Mucosa of rectum (tissue), 2 donors: Measurements from ENCODE around the gene CDKAL1.

Experiments used
- H3K27ac ChIP-seq, 2 donors: one replicate each; pipeline ENCODE4 v1.7.0; 2013; ENCODE audit warnings: inconsistent platforms in 2 of 2, low read depth in 2 of 2, low read length in 2 of 2
- H3K27me3 ChIP-seq, 2 donors: one replicate each; pipeline ENCODE4 v1.7.0; 2013; ENCODE audit warnings: low read length in 2 of 2; ENCODE audit not compliant: control insufficient read depth in 2 of 2, insufficient read depth in 2 of 2
- H3K36me3 ChIP-seq, 2 donors: one replicate each; pipeline ENCODE4 v1.7.0; 2013; ENCODE audit warnings: low read length in 2 of 2; ENCODE audit not compliant: control insufficient read depth in 2 of 2, insufficient read depth in 2 of 2
- H3K4me1 ChIP-seq, 2 donors: one replicate each; pipeline ENCODE4 v1.7.0; 2013; ENCODE audit warnings: low read length in 2 of 2, mild to moderate bottlenecking in 1 of 2; ENCODE audit not compliant: control insufficient read depth in 2 of 2, insufficient read depth in 2 of 2
- H3K4me3 ChIP-seq, 2 donors: one replicate each; pipeline ENCODE4 v1.7.0; 2013; ENCODE audit warnings: low read length in 2 of 2
- H3K9ac ChIP-seq, 2 donors: one replicate each; pipeline ENCODE4 v1.7.0; 2013; ENCODE audit warnings: low read length in 2 of 2, low read depth in 1 of 2, mild to moderate bottlenecking in 1 of 2
- H3K9me3 ChIP-seq, 2 donors: one replicate each; pipeline ENCODE4 v1.7.0; 2013; ENCODE audit warnings: low read length in 2 of 2; ENCODE audit not compliant: control insufficient read depth in 2 of 2
- donor health status: healthy.
- donor health status: Normal muscosa, but diverticular disease.

CDKAL1 gene

DNA sequence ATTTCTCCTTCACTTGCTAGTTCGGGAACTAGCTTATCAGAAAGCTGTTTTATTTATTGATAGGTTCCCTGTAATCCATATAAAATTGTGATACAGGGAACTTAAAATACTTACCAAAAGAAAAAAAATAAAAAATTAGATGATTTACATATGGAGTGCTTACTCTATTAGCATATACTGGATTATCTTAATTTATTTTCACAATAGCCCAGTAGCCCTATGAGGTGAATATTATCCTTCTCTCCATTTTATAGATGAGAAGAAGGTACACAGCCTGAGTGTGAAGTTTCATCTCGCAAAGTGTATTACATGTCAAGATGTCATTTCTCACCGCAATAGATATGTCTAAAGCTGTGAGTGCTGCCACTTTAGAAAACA, 463.5 kb downstream of the CDKAL1 start:
- Histone ChIP-seq H3K36me3 (no peaks in the 10 kb centered on the region), H3K4me3 (no peak overlapping the region), H3K27ac (no peak overlapping the region), H3K9me3 (peaks cover 0 to 3% of the 10 kb centered on the region in 2 donors), H3K4me1 (no peaks in the 10 kb centered on the region), H3K27me3 (no peaks in the 10 kb centered on the region), H3K9ac (no peak overlapping the region)

DNA sequence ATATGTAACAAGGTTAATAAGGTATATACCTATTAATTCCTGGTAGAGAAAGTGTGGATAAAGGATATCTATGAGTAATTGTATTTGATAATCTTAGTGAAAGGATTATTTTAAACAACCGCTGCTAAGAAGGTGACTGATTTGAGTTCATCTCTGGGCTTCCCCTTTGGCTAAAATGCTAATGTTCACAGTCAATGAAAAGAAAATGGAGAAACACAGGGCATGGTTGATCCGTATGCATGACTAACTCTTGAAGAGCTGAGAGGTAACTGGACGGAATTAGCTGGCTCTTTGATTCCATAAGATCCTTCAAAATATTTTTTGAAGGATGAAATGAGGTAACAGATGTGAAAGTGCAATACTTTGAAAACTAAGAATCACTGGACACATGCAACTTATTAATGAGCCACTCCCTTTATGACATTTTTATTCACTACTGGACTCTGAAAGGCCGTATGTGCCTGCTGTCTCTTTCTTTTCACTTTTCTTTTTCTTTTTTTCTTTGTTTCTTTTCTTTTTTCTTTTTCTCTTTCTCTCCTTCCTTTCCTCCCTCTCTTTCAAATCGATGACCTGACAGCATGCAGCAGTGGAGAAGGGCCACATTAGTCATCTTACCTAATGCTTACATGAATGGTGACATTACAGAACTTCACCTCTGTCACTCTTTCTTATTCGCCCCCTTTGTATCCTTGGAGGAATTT, 464.6 kb downstream of the CDKAL1 start:
- no peak overlapping the region for H3K4me3 ChIP-seq
- H3K27ac ChIP-seq: no peak overlapping the region
- H3K9me3 ChIP-seq: peaks cover 0 to 3% of the 10 kb centered on the region in 2 donors
- no peaks in the 10 kb centered on the region for H3K4me1 ChIP-seq
- no peaks in the 10 kb centered on the region for H3K27me3 ChIP-seq
- no peaks in the 10 kb centered on the region for H3K36me3 ChIP-seq
- no peak overlapping the region for H3K9ac ChIP-seq

DNA sequence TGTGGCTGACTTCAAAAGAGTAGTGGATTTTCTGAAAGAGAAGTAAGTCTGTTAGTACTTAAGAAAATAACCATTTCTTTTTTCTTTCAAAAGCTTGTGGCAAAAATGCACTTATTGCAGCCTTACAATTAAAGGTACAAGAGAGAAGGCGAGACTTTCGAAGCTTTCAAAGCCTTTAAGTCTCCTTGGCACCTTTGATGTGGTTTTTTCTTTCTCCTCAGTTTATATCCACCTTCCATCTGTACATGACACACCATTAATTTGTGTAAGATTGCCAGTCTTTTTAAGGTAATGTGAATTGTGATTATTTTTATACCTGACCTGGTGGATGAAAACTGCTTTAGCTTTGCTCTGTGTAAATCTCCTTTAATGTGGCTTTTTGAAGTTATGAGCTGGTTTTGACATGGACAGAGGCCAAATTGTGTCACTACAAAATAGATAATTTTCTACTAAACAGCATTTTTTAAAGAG, 466.1 kb downstream of the CDKAL1 start:
- H3K4me3 ChIP-seq: no peak overlapping the region
- H3K27me3 ChIP-seq: no peaks in the 10 kb centered on the region
- H3K36me3 ChIP-seq: no peaks in the 10 kb centered on the region
- H3K9me3 ChIP-seq: peaks cover 0 to 2% of the 10 kb centered on the region in 2 donors
- H3K27ac ChIP-seq: no peak overlapping the region
- no peaks in the 10 kb centered on the region for H3K4me1 ChIP-seq
- no peak overlapping the region for H3K9ac ChIP-seq

DNA sequence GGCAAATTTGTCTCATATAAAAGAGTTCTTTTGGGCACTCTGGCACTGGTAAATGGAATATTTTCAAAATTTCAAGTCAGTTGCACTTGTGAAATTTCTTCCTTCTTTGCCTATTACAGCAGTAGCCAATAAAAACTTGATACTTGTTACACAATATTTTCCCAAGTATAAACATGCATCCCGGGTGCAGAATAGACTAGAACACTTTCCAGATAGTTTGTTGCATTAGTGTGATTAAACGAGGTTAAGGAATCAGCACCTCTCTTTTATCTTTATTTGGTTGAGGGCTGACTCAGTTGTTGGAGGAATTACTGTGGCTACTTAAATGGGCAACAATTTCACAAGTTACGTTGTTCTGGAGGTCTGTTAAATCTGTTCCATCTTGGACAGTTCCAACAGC, 467.5 kb downstream of the CDKAL1 start:
- no peak overlapping the region for H3K27ac ChIP-seq
- no peaks in the 10 kb centered on the region for H3K9me3 ChIP-seq
- H3K4me1 ChIP-seq: no peaks in the 10 kb centered on the region
- no peaks in the 10 kb centered on the region for H3K36me3 ChIP-seq
- H3K27me3 ChIP-seq: no peaks in the 10 kb centered on the region
- no peak overlapping the region for H3K4me3 ChIP-seq
- H3K9ac ChIP-seq: no peak overlapping the region

DNA sequence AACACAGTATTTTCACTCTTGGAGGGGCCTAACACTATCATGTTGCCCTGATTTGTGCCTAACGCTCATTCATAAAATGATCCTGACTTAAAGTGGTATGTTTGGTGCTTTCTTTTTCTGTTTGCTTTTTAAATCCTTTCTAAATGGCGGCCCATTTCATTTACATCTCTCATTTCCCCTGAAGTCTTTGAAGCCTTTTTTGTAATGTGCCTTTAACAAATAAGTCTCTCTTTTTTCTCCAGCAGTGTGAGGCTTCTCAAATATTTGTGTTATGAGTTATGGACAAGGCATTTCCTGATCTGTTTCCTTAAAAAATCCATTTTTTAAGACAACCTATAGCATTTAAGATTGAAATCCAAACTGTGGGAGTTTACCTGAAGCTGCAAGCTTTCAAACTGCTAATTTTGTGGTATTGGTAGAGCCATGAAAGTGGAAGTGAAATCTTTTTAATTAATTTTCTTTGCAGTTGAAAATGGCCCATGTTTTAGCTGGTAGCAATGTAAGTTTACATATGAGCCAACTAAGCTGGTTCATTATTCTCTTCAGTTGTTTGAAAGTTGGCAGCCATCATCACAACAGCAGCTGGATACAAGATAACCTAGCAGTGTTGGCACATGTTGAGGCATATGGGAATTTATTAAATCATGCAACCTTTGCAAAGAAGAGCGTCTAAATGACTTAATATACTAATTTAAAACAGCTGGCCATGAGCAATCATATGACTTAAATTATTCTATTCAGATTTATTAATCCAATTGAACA, 469.7 kb downstream of the CDKAL1 start:
- H3K4me1 ChIP-seq: no peaks in the 10 kb centered on the region
- H3K9me3 ChIP-seq: no peaks in the 10 kb centered on the region
- H3K27ac ChIP-seq: no peak overlapping the region
- H3K36me3 ChIP-seq: no peaks in the 10 kb centered on the region
- H3K9ac ChIP-seq: no peak overlapping the region
- no peaks in the 10 kb centered on the region for H3K27me3 ChIP-seq
- H3K4me3 ChIP-seq: no peak overlapping the region

DNA sequence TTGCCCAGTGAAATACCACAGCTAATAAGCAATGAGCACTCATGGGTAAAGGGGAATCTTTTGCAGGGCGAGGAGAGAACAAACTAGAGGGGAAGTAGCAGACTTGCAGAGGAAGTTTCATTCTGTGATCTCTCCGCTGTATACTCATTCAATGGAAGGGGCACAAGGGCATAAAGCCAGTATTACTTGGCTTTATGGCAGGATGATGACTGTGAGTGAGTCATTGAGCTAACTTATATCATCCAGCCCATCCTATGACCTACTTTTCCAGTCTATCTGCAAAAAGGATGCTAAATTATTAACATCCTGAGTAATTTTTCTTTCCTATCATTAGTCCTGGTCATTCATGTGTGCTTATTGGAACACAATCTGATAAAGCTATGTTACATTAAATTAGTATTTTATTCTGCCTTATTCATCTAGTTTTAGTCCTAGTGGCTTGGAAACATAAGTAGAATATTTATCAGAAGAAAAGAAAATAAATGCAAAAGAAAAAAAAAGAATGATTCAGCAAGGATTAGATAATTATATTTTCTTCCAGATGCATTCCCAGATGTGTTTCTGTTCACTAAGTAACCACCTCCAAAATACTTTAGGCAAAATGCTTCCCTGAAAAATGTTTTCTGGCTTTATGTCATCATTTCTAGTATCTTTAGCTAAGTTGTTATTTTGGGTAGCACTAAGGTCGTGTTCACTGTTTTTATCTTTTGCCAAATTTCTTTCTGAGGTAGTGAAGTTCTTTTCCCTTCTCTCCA, 471.7 kb downstream of the CDKAL1 start:
- H3K9me3 ChIP-seq: no peaks in the 10 kb centered on the region
- no peaks in the 10 kb centered on the region for H3K27me3 ChIP-seq
- no peaks in the 10 kb centered on the region for H3K4me1 ChIP-seq
- no peak overlapping the region for H3K4me3 ChIP-seq
- no peaks in the 10 kb centered on the region for H3K36me3 ChIP-seq
- no peak overlapping the region for H3K27ac ChIP-seq
- no peak overlapping the region for H3K9ac ChIP-seq

DNA sequence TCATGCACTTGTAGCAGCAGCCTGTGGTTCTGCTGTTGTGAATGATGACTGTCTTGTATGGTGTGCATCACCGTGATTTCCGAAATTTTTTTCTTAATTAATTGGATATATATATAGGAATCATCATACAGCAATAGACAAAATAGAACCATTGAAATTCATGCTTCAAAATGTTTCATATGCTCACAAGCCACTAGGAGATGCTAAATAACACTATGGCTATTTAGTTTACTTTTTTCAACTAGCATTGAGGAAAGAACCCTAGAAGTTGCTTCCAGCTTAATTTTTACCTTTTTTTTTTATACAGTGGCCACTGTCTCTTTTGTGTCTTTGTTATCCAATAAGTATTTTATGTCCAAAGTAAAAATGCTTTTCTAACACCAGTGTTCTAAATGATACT, 485.4 kb downstream of the CDKAL1 start:
- Histone ChIP-seq H3K4me1 (peaks cover 0 to 5% of the 10 kb centered on the region in 2 donors), H3K27ac (no peak overlapping the region), H3K27me3 (no peaks in the 10 kb centered on the region), H3K9ac (no peak overlapping the region), H3K9me3 (no peaks in the 10 kb centered on the region), H3K4me3 (no peak overlapping the region), H3K36me3 (no peaks in the 10 kb centered on the region)

DNA sequence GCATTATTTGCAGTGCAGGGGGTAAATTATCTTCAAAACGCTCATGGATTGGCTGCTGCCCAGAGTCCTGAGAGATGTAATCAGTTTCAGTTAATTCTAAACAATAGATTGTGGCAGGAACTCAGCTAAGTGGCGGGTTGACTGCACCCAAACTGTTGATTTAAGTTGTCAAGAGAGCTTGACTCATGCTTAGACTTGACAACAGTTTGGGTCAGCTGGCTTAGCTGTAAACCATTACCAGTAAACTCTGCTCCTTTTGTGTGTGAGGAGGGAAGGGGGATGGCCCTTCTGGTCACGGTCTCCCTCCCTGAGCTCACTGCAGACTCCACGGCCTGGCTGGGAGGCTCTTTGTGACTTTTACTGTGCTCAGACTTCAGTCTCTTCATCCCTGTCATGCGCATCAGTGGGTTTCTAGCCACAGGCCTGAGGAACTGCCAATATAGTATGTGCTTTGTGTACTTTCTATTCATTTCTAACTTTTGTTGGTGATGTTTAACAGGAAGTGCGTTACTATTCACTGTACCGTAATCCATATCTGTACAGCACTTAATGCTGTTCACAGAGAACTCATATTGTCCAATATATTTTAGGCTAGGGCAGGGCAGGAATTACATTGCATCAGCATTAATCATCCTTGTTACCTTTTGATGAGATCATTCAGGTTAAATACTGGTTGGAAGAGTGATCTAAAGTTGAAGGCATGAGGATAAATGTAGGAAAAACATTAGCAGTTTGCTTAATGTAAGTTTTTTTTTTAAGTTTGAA, 488.3 kb downstream of the CDKAL1 start:
- no peaks in the 10 kb centered on the region for H3K9me3 ChIP-seq
- H3K27me3 ChIP-seq: no peaks in the 10 kb centered on the region
- peaks cover 0 to 5% of the 10 kb centered on the region in 2 donors for H3K4me1 ChIP-seq
- H3K9ac ChIP-seq: no peak overlapping the region
- no peaks in the 10 kb centered on the region for H3K36me3 ChIP-seq
- peak overlapping the region; percentile 39 to 46 for H3K27ac ChIP-seq
- no peak overlapping the region for H3K4me3 ChIP-seq

DNA sequence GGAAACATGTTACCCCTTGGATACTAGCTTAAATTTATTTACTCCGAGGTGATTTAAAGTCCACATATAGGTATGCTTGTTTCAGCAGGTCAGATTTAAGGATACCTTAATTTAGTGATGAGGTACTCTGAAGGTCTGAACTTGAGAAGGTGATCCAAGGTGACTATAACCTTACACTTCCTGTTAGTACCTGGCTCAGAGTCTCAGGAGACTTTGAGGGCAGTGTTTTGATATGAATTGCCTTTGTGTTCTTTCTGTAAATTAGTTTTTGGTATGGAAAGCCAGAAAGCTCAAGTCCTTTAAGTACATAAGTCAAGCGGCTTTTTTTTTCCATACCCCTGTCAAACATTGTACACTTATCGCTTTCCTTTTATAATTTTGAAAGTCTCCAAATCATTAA, 489.0 kb downstream of the CDKAL1 start:
- Histone ChIP-seq H3K27ac (no peak overlapping the region), H3K4me1 (peaks cover 0 to 5% of the 10 kb centered on the region in 2 donors), H3K27me3 (no peaks in the 10 kb centered on the region), H3K4me3 (no peak overlapping the region), H3K36me3 (no peaks in the 10 kb centered on the region), H3K9ac (no peak overlapping the region), H3K9me3 (no peaks in the 10 kb centered on the region)
